ENCODE data around the gene ZNF45.
"Not testable (repeated sequence)": the region's sequence is repeated elsewhere in the genome, so short reads cannot be mapped to it uniquely, and the experiment has no call there.

Gene ZNF45

GRCh38 chr19:43913383-43913782 is 21.7 kb downstream of the ZNF45 start:
- no peak for DNase-seq (ENCODE audit: low read depth)

DNA sequence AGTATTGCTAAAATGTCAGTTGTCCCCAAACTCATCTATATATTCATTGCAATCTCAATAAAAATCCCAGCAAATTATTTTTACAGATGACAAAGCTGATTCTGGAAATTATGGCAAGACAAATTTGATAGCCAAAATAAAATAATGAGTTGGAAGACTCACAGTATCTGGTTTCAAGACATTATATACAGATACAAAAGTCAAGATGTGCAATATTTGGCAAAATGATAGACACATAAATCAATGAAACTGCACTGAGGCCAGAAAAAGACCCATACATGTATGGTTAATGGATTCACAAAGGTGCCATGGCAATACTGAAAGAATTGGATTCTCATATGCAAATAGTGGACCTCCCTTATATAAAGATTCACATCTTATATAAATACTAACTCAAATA is 24.2 kb downstream of the ZNF45 start:
- DNase-seq (ENCODE audit: low read depth), result no peak

DNA sequence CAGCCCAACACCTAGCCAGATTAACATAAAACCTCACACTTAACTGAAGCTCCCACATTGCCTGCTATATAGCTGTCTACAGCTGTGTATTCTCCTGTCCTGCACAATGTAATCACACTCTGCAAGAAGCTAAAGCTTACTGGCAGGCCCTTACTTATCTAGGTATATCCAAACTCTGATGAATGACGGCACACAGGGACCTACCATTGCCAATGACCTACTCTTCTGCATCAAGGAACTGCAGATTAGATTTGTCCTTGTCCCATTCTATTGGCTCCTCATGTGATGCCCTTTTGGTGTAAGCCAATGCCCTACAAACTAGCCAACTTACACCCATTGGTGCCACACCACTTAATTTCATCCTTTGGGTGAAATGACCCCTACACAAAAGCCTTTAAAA is 26.4 kb downstream of the ZNF45 start:
- no peak for DNase-seq (ENCODE audit: low read depth)

DNA sequence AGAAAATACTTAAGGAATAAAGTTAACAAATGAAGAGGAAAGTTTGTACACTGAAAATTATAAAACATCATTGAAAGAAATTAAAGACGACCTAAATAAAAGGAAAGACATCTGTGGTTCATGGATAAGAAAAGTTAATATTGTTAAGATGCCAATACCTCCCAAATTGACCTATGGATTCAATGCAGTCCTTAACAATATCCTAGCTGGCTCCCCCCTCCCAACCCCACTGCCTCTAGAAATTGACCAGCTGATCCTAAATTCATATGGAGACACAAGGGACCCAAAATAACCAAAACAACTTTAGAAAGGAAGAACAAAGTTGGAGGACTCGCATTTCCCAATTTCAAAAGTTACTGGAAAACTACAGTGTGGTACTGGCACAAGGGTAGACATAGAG is 28.3 kb downstream of the ZNF45 start:
- DNase-seq (ENCODE audit: low read depth), result no peak

DNA sequence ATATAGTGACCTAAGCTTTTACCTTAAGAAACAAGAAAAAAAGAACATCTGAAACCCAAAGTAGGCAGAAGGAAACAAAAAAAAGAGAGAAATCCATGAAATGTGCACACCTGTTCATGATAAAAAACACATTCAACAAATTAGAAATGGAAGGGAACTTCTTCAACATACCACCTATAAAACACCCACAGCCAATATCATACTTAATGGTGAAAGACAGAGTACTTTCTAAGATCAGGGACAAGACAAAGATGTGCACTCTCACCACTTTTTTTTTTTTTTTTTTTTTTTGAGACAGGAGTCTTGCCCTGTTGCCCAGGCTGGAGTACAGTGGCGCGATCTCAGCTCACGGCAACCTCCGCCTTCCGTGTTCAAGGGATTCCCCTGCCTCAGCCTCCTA is 29.2 kb downstream of the ZNF45 start:
- DNase-seq (ENCODE audit: low read depth), result no peak

DNA sequence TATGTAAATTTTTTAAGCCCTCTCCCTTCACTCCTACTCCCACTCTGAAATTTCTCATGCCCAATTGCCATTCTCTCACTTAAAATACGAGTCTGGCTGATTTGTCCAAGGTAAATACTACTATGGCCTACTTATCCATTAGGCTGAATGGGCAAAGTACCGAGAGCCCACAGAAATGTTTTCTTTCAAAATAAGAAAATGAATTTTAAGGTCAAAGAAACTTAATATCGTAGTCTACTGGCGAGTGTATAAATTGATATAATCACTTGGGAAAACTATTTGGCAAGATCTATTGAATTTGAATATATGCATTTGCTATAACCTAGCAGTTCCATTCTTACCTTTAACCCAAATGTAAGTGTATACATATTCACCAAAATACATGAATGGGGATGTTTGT is 32.7 kb downstream of the ZNF45 start:
- no peak for DNase-seq (ENCODE audit: low read depth)

- peak; percentile 30 for DNase-seq (ENCODE audit: low read depth)
Observed at GRCh38 chr19:43901395-43902390, 33.4 kb downstream of the ZNF45 start.

GRCh38 chr19:43895727-43896308 is 39.3 kb downstream of the ZNF45 start:
- DNase-seq (ENCODE audit: low read depth), result no peak

- no peak for DNase-seq (ENCODE audit: low read depth)
Observed at GRCh38 chr19:43883864-43884263, 51.2 kb downstream of the ZNF45 start, which contains the start of gene ZNF404. TSS of gene ZNF404 (minus strand) at chr19:43883964.

DNA sequence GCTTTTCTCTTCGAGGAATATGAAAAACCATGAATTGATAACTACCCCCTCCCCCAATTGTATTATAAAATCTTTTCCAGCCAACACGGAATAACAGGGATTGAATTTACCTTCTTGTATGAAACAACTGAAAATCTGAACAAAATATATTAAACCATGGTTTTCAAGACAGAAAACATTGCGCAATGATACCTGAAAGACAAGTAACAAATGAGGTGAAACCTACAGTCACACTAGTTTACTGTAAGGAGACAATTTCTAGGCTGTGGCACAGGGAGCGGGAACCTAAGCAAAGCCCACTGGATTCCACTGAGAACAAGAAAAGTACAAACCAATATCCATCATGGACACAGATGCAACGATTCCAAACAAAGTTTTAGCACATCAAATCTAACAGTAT is 54.6 kb downstream of the ZNF45 start:
- DNase-seq (ENCODE audit: low read depth), result no peak

- no peak for DNase-seq (ENCODE audit: low read depth)
Observed at GRCh38 chr19:43872547-43873336, 62.3 kb downstream of the ZNF45 start.

DNA sequence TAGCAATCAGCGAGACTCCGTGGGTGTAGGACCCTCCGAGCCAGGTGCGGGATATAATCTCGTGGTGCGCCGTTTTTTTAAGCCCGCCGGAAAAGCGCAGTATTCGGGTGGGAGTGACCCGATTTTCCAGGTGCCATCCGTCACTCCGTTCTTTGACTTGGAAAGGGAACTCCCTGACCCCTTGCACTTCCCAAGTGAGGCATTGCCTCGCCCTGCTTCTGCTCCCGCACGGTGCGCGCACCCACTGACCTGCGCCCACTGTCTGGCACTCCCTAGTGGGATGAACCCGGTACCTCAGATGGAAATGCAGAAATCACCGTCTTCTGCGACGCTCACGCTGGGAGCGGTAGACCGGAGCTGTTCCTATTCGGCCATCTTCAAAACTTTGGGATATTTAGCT is 68.2 kb downstream of the ZNF45 start:
- not testable (repeated sequence) for DNase-seq (ENCODE audit: low read depth)
